ENCODE results near the gene LIMS1. TPM values are rescaled to one million over a fixed set of nuclear protein-coding genes. Genes with fewer than 3 reads are reported as not detected.

LIMS1 gene
- total RNA-seq, 6 donors from 2014 or later = 51.3 to 148 (median 87.7) TPM

- no peak overlapping the region for H3K4me3 ChIP-seq
- DNase-seq (no peak), ATAC-seq (ENCODE audit: low FRiP score in 2 of 2) (no peak)
- TF ChIP-seq EP300 (IDR thresholded peaks at IDR 0.05) (no peak), POLR2AphosphoS5 (IDR thresholded peaks at IDR 0.05) (no peak), POLR2A (IDR thresholded peaks at IDR 0.05) (no peak), CTCF (IDR thresholded peaks at IDR 0.05) (no peak)
- 58 to 69% methylated on average over 2 of the region's 2 CpGs for WGBS, 2 donors
- H3K27me3 ChIP-seq = no peaks in the 10 kb centered on the region
- no peaks in the 10 kb centered on the region for H3K9me3 ChIP-seq
- H3K27ac ChIP-seq = peak overlapping the region; percentile 16 to 79 (median 66)
- H3K4me1 ChIP-seq = peaks cover 33 to 62% (median 42%) of the 10 kb centered on the region in 4 donors
- H3K36me3 ChIP-seq = no peaks in the 10 kb centered on the region
These were observed 91.5 kb downstream of the LIMS1 start for GRCh38 chr2:108625828-108626195.

- DNase-seq (no peak), ATAC-seq (ENCODE audit: low FRiP score in 2 of 2) (no peak)
- peaks cover 29 to 53% (median 40%) of the 10 kb centered on the region in 4 donors for H3K4me1 ChIP-seq
- H3K9me3 ChIP-seq = no peaks in the 10 kb centered on the region
- no peak overlapping the region for H3K27ac ChIP-seq
- WGBS, 2 donors = 81 to 82% methylated on average over 2 of the region's 2 CpGs
- no peaks in the 10 kb centered on the region for H3K27me3 ChIP-seq
- H3K4me3 ChIP-seq = no peak overlapping the region
- no peaks in the 10 kb centered on the region for H3K36me3 ChIP-seq
- TF ChIP-seq POLR2AphosphoS5 (IDR thresholded peaks at IDR 0.05) = no peak
- no peak for TF ChIP-seq EP300 (IDR thresholded peaks at IDR 0.05)
- TF ChIP-seq POLR2A (IDR thresholded peaks at IDR 0.05) = no peak
- no peak for TF ChIP-seq CTCF (IDR thresholded peaks at IDR 0.05)
These were observed 92.7 kb downstream of the LIMS1 start for GRCh38 chr2:108626995-108627394.

GRCh38 chr2:108627911-108628567 is 93.8 kb downstream of the LIMS1 start:
- Histone ChIP-seq H3K36me3 (no peaks in the 10 kb centered on the region), H3K9me3 (no peaks in the 10 kb centered on the region), H3K4me1 (peaks cover 32 to 56% (median 47%) of the 10 kb centered on the region in 4 donors), H3K27me3 (no peaks in the 10 kb centered on the region), H3K27ac (no peak overlapping the region), H3K4me3 (no peak overlapping the region)
- no peak for ATAC-seq (ENCODE audit: low FRiP score in 2 of 2)
- no peak for DNase-seq
- no peak for TF ChIP-seq POLR2A (IDR thresholded peaks at IDR 0.05)
- TF ChIP-seq CTCF (IDR thresholded peaks at IDR 0.05) = no peak
- no peak for TF ChIP-seq POLR2AphosphoS5 (IDR thresholded peaks at IDR 0.05)
- no peak for TF ChIP-seq EP300 (IDR thresholded peaks at IDR 0.05)
- 93 to 95% methylated on average over 4 of the region's 4 CpGs for WGBS, 2 donors

- no peak for DNase-seq
- Histone ChIP-seq H3K36me3 (no peaks in the 10 kb centered on the region), H3K9me3 (no peaks in the 10 kb centered on the region), H3K4me1 (peaks cover 36 to 56% (median 51%) of the 10 kb centered on the region in 4 donors), H3K27ac (peak overlapping the region in 2 of 4 donors; percentile 3 to 6), H3K27me3 (no peaks in the 10 kb centered on the region), H3K4me3 (no peak overlapping the region)
- 89 to 90% methylated on average over 6 of the region's 6 CpGs for WGBS, 2 donors
- no peak for ATAC-seq (ENCODE audit: low FRiP score in 2 of 2)
- TF ChIP-seq POLR2A (IDR thresholded peaks at IDR 0.05) (no peak), CTCF (IDR thresholded peaks at IDR 0.05) (no peak), EP300 (IDR thresholded peaks at IDR 0.05) (no peak), POLR2AphosphoS5 (IDR thresholded peaks at IDR 0.05) (no peak)
These were observed 94.7 kb downstream of the LIMS1 start for GRCh38 chr2:108628936-108629335.

- H3K9me3 ChIP-seq = no peaks in the 10 kb centered on the region
- no peaks in the 10 kb centered on the region for H3K36me3 ChIP-seq
- TF ChIP-seq POLR2A (IDR thresholded peaks at IDR 0.05) = no peak
- TF ChIP-seq EP300 (IDR thresholded peaks at IDR 0.05) = no peak
- TF ChIP-seq CTCF (IDR thresholded peaks at IDR 0.05) = no peak
- no peak for TF ChIP-seq POLR2AphosphoS5 (IDR thresholded peaks at IDR 0.05)
- H3K4me3 ChIP-seq = no peak overlapping the region
- ATAC-seq (ENCODE audit: low FRiP score in 2 of 2) (no peak), DNase-seq (no peak)
- H3K4me1 ChIP-seq = peaks cover 40 to 56% (median 51%) of the 10 kb centered on the region in 4 donors
- H3K27me3 ChIP-seq = no peaks in the 10 kb centered on the region
- WGBS, 2 donors = 42 to 55% methylated on average over 1 of the region's 1 CpG
- H3K27ac ChIP-seq = peak overlapping the region in 1 of 4 donors; percentile 6
These were observed 95.1 kb downstream of the LIMS1 start for GRCh38 chr2:108629417-108629816.
